GM19043 (cell line): ENCODE data around the gene ATG2B.

Experiments
- ATAC-seq: cut with Tn5 transposase; IDR thresholded peaks from one replicate; pipeline ENCODE4 v1.9.1; 2021; ENCODE audit warnings: low read depth; ENCODE audit not compliant: unreplicated experiment

The ATG2B gene

GRCh38 chr14:96275177-96276112, 87.7 kb downstream of the ATG2B start:
- no peak for ATAC-seq

GRCh38 chr14:96274543-96274942, 88.6 kb downstream of the ATG2B start:
- ATAC-seq = no peak

GRCh38 chr14:96274122-96274521, 89.0 kb downstream of the ATG2B start:
- no peak for ATAC-seq

GRCh38 chr14:96273629-96274028, 89.5 kb downstream of the ATG2B start:
- ATAC-seq = no peak

- no peak for ATAC-seq
Observed at GRCh38 chr14:96272777-96273473, 90.2 kb downstream of the ATG2B start.

- no peak for ATAC-seq
Observed at GRCh38 chr14:96271421-96271762, 91.7 kb downstream of the ATG2B start.

- no peak for ATAC-seq
Observed at GRCh38 chr14:96270565-96271420, 92.3 kb downstream of the ATG2B start.

- ATAC-seq = no peak
Observed at GRCh38 chr14:96269359-96269710, 93.8 kb downstream of the ATG2B start.

GRCh38 chr14:96268431-96269358, 94.4 kb downstream of the ATG2B start:
- ATAC-seq = no peak

- ATAC-seq = no peak
Observed at GRCh38 chr14:96267916-96268315, 95.2 kb downstream of the ATG2B start.

- ATAC-seq = no peak
Observed at GRCh38 chr14:96267336-96267735, 95.8 kb downstream of the ATG2B start.

GRCh38 chr14:96265383-96266095, 97.6 kb downstream of the ATG2B start:
- ATAC-seq = no peak

GRCh38 chr14:96264853-96265252, 98.3 kb downstream of the ATG2B start:
- no peak for ATAC-seq

- ATAC-seq = no peak
Observed at GRCh38 chr14:96264200-96264553, 99.0 kb downstream of the ATG2B start.

GRCh38 chr14:96263347-96264199, 99.6 kb downstream of the ATG2B start:
- no peak for ATAC-seq

GRCh38 chr14:96261772-96262655, 101.1 kb downstream of the ATG2B start:
- no peak for ATAC-seq

GRCh38 chr14:96261053-96261452, 102.1 kb downstream of the ATG2B start:
- ATAC-seq = no peak
